ENCODE measurements around the gene LGALS7B. TPM values are rescaled to one million over a fixed set of nuclear protein-coding genes. Genes with fewer than 3 reads are reported as not detected.

Gene LGALS7B
- total and polyA plus RNA-seq, 2 of the 8 experiments (the other 6 are each of a cell fraction or from before 2014, with no cell fraction given), result 3.6 TPM; not detected in 1

GRCh38 chr19:38780443-38780842 is 8.6 kb upstream of the LGALS7B start:
- no peak overlapping the region for H3K18ac ChIP-seq (ENCODE audit: extremely low read depth, low read length)
- no peak overlapping the region for H4K5ac ChIP-seq (ENCODE audit: insufficient read length, low read depth, low read length)
- no peak overlapping the region for H4K91ac ChIP-seq (replicated peaks; ENCODE audit: insufficient read length, low read length)
- H3K23me2 ChIP-seq (ENCODE audit: low read depth, low read length), result no peaks in the 10 kb centered on the region
- CTCF ChIA-PET (ENCODE audit: partially characterized antibody), result interaction anchor here (1.7 kb wide), 1 partner anchor 11 kb away, joined by 7 read pairs; no protein-coding TSS in a partner anchor
- H2AK5ac ChIP-seq (ENCODE audit: low read depth, low read length), result no peak overlapping the region
- no peaks in the 10 kb centered on the region for H3K79me2 ChIP-seq (ENCODE audit: control insufficient read depth in 1 of 2, insufficient read depth in 2 of 2, low read length in 2 of 2)
- H3K23ac ChIP-seq (ENCODE audit: insufficient read length), result no peak overlapping the region
- WGBS, 2 experiments (ENCODE audit: extremely low coverage in 1 of 2, insufficient coverage in 1 of 2, insufficient read length in 1 of 2, insufficient replicate concordance in 2 of 2, low coverage in 1 of 2, low lambda C conversion rate in 2 of 2, missing lambda C conversion rate in 1 of 2), result 88% methylated on average over 7 of the region's 7 CpGs; no CpG with 5 or more reads in 1 of the 2 experiments
- no peak for DNase-seq (ENCODE audit: low read depth in 1 of 2, low spot score in 2 of 2)
- H4K8ac ChIP-seq (ENCODE audit: extremely low read depth, insufficient read depth, low read length), result peak overlapping the region; percentile 35; the same call in 1 of the 2 replicates
- no peak overlapping the region for H2AFZ ChIP-seq (ENCODE audit: low read length)
- H2BK5ac ChIP-seq (ENCODE audit: low read depth, low read length), result no peak overlapping the region
- H3K4me1 ChIP-seq (replicated peaks in 1 of 4; ENCODE audit: control insufficient read depth in 3 of 4, insufficient read depth in 4 of 4, low read length in 3 of 4), result no peaks in the 10 kb centered on the region
- no peaks in the 10 kb centered on the region for H3K27me3 ChIP-seq (replicated peaks in 1 of 4; ENCODE audit: control insufficient read depth in 3 of 4, extremely low read depth in 1 of 4, insufficient read depth in 3 of 4, low read length in 3 of 4)
- H4K20me1 ChIP-seq (replicated peaks in 1 of 2; ENCODE audit: control insufficient read depth in 1 of 2, insufficient read depth in 2 of 2, low read length in 2 of 2), result no peaks in the 10 kb centered on the region
- no peak overlapping the region for H3K14ac ChIP-seq (ENCODE audit: insufficient read length)
- no peaks in the 10 kb centered on the region for H3K79me1 ChIP-seq (ENCODE audit: low read depth, low read length)
- FAIRE-seq, result no peak
- no peak overlapping the region for H2BK12ac ChIP-seq (ENCODE audit: low read depth, low read length)
- no peak overlapping the region for H3K4me2 ChIP-seq (ENCODE audit: insufficient read depth in 1 of 2, low read depth in 2 of 2, low read length in 2 of 2)
- no peak overlapping the region for H3K27ac ChIP-seq (ENCODE audit: low read depth, low read length)
- no peak overlapping the region for H2BK120ac ChIP-seq (replicated peaks; ENCODE audit: low read depth, low read length)
- POLR2A ChIA-PET (ENCODE audit: partially characterized antibody), result no interaction called here
- H3K36me3 ChIP-seq (ENCODE audit: control insufficient read depth in 2 of 4, insufficient read depth in 4 of 4, low read length in 3 of 4), result no peaks in the 10 kb centered on the region
- no peak overlapping the region for H3K4ac ChIP-seq (replicated peaks; ENCODE audit: insufficient read length, low read depth, low read length)
- H3K9ac ChIP-seq (replicated peaks in 1 of 4; ENCODE audit: extremely low read depth in 1 of 4, low read depth in 3 of 4, low read length in 3 of 4), result no peak overlapping the region
- H2BK15ac ChIP-seq (ENCODE audit: low read length), result no peak overlapping the region
- H3K4me3 ChIP-seq (ENCODE audit: extremely low read depth in 1 of 4, insufficient read depth in 2 of 4, low read depth in 3 of 4, low read length in 4 of 4), result no peak overlapping the region
- H3K56ac ChIP-seq (replicated peaks; ENCODE audit: insufficient read length, low read depth, low read length), result no peak overlapping the region
- no peak overlapping the region for H2BK20ac ChIP-seq (ENCODE audit: low read length)
- no peaks in the 10 kb centered on the region for H3K9me3 ChIP-seq (ENCODE audit: insufficient read depth in 2 of 2, low read depth in 1 of 2, low read length in 1 of 2)
- TF ChIP-seq GTF2F1 (IDR thresholded peaks at IDR 0.05; ENCODE audit: borderline replicate concordance, low read depth, low read length) (no peak), SAP30 (IDR thresholded peaks at IDR 0.05; ENCODE audit: insufficient read depth, insufficient replicate concordance, low read length) (no peak), CBX5 (IDR thresholded peaks at IDR 0.05; ENCODE audit: low read depth, low read length) (no peak), GABPA (IDR thresholded peaks at IDR 0.05; ENCODE audit: borderline replicate concordance, insufficient read depth, low read length) (no peak)
